Measurements from ENCODE around the gene COL13A1. TPM values are rescaled to one million over a fixed set of nuclear protein-coding genes. Genes with fewer than 3 reads are reported as not detected.

COL13A1 gene
- total RNA-seq, 1 experiment from 2014 or later, result 3.6 TPM

DNA sequence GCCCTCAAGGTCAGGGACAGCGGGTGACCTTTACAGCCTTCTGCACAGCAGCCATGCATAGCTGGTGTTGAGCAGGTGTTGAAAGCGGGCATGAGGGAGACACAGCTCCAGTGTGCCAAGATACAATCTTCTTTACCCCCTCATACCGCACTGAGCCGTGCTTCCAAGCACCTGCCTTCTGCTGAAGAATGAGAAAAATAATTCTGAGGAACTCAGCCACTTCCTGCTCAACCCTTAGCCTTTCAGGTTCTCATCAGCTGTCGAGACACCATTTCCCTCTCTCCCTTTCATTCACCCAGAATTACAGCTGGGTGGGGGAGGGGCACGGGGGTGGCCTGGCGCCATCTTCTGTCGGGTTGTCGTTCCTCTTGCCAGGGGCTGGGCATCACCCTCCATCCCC is 58.6 kb downstream of the COL13A1 start:
- H4K5ac ChIP-seq (ENCODE audit: insufficient read length, low read depth, low read length), result no peak overlapping the region

More for the DNA sequence above, 58.6 kb downstream of the COL13A1 start:
- Histone ChIP-seq H4K91ac (ENCODE audit: insufficient read length, low read depth, low read length) (no peak overlapping the region), H3K79me2 (ENCODE audit: insufficient read depth, low read length) (no peaks in the 10 kb centered on the region), H3K56ac (ENCODE audit: insufficient read length, low read depth, low read length) (no peak overlapping the region), H3K4me2 (ENCODE audit: insufficient read depth, insufficient read length, low read length) (no peak overlapping the region), H4K20me1 (ENCODE audit: control insufficient read depth, insufficient read depth, insufficient read length) (no peaks in the 10 kb centered on the region), H3K18ac (ENCODE audit: insufficient read length, low read depth, low read length) (no peak overlapping the region), H2BK120ac (ENCODE audit: low read depth, low read length, poor library complexity, severe bottlenecking) (no peak overlapping the region), H3K27ac (ENCODE audit: insufficient read length, low read depth, low read length) (no peak overlapping the region), H3K14ac (ENCODE audit: insufficient read depth, low read length) (no peak overlapping the region), H3K9ac (ENCODE audit: extremely low read depth, insufficient read length, low read length) (no peak overlapping the region), H3K27me3 (ENCODE audit: insufficient read depth, low read length) (no peaks in the 10 kb centered on the region), H3K23me2 (ENCODE audit: insufficient read length, low read depth, low read length, poor library complexity, severe bottlenecking) (no peaks in the 10 kb centered on the region), H3K79me1 (ENCODE audit: insufficient read depth, low read depth, low read length, poor library complexity, severe bottlenecking) (no peaks in the 10 kb centered on the region), H2BK20ac (ENCODE audit: low read depth, low read length, poor library complexity, severe bottlenecking) (no peak overlapping the region), H3K23ac (ENCODE audit: insufficient read length, low read depth, low read length) (no peak overlapping the region), H4K8ac (replicated peaks; ENCODE audit: insufficient read length, low read depth, low read length) (no peak overlapping the region), H2AK5ac (ENCODE audit: insufficient read length, low read length) (no peak overlapping the region), H2BK5ac (ENCODE audit: insufficient read length, low read length) (no peak overlapping the region), H2BK15ac (ENCODE audit: low read depth, low read length) (no peak overlapping the region), H2BK12ac (ENCODE audit: insufficient read length, low read depth, low read length) (no peak overlapping the region), H2AFZ (ENCODE audit: low read length) (no peak overlapping the region), H3K4me1 (ENCODE audit: insufficient read depth, low read length) (peaks cover 5% of the 10 kb centered on the region; the same call in 1 of the 2 replicates), H3T11ph (ENCODE audit: low read length) (no peak overlapping the region), H3K9me3 (ENCODE audit: control insufficient read depth, low read depth, low read length) (no peaks in the 10 kb centered on the region), H3K4ac (ENCODE audit: low read depth, low read length) (no peak overlapping the region)
- H3K27ac Mint-ChIP-seq, result no peak overlapping the region
- H3K27me3 Mint-ChIP-seq (ENCODE audit: low read depth), result peaks cover 7% of the 10 kb centered on the region
- H3K9me3 Mint-ChIP-seq, result no peaks in the 10 kb centered on the region
- H3K4me3 Mint-ChIP-seq, result no peak overlapping the region; a peak in 1 of 5 replicates
- DNase-seq, result no peak
- peaks cover 44 to 47% of the 10 kb centered on the region in 2 experiments for H3K4me1 Mint-ChIP-seq
- 0 out of 3 replicates have a peak, but pooled peaks have one; percentile 26 for TF ChIP-seq CTCF (conservative IDR thresholded peaks at IDR 0.05)
- no CpG with 5 or more reads among the region's 9 CpGs for WGBS (ENCODE audit: extremely low coverage, insufficient read length, low lambda C conversion rate)
- no peaks in the 10 kb centered on the region for H3K36me3 Mint-ChIP-seq (ENCODE audit: insufficient read depth in 1 of 3, low read depth in 3 of 3)

All from H9 (cell line).